NOMO-1 treated with dmso at 0.1 percent for 144 hours (cell line): Measurements from ENCODE around the gene RAB10.
"Not testable (repeated sequence)": the region's sequence is repeated elsewhere in the genome, so short reads cannot be mapped to it uniquely, and the experiment has no call there.

Source experiments
- DNase-seq: peaks from one replicate; lab custom pipeline; 2025; ENCODE audit not compliant: unreplicated experiment; lab: John Stamatoyannopoulos, UW

Gene RAB10

DNA sequence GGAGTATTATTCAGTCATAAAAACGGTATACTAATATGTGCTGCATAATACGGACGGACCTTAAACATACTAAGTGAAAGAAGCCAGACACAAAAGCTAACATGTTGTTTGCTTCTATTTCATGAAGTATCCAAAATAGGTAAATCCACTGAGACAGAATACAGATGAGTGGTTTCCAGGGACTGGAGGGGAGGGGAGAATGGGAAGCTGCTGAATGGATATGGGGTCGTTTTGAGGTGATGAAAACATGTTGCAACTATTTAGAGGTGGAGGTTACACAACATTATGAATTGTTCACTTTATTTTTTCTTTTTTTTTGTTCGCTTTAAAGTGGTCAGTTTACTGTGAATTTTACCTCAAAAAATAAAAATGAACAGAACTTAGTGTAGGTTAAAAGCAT is 52.9 kb downstream of the RAB10 start:
- no peak for DNase-seq

DNA sequence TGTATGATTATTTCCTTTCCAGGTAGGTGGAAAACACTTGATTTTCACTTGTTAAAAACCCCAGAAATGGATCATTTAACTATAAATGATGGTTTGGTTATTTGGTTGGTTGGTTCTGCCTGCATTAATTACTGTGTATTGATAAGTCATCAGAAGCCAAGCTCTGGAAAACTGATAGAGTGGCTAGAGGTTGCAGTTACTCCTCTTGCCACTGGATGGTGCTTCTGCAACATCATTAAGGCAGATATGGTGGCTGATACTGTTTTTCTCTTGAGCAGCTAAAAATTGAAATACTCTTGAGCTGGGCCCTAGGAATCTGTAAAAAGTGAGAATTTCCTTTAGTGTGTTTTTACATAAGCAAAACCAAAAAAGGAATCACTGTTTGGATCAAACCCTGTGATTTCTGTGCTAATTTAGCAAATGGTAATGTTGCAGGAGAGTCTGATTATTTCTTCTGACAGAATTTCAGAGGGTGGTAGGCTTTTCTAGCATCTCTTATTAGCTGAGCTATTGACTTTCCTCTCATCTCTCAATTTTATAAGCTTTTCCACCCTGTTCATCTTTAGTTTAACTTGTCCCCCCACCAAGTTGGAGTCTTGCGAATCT is 54.3 kb downstream of the RAB10 start:
- no peak for DNase-seq

DNA sequence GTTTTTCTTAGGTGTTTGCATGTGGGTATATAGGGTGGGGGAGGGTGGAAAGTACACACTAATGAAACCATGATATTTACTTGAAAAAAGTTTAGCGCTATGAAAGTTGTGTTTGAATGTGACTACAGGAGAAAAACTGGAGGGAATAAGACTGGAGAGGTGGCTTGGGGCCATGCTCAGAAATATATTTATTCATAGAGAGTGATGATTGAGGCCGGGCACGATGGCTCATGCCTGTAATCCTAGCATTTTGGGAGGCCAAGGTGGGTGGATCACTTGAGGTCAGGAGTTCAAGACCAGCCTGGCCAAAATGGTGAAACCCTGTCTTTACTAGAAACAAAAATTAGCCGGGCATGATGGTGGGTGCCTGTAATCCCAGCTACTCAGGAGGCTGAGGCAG is 55.0 kb downstream of the RAB10 start:
- not testable (repeated sequence) for DNase-seq

DNA sequence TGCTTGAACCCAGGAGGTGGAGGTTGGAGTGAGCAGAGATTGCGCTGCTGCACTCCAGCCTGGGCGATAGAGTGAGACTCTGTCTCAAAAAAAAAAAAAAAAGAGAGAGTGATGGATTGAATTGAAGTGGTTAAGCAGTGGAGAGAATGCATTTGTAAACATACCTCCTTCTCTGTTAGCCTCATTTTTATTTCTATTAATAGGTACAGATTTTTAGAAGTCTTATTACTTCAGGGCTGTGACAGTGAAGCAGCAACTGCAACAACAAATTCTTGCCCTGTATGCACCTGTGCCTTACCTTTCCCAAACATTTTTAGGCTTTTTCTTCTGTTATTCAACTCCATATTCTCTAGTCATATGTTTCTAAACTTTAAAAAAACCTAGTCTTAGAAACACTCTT is 55.5 kb downstream of the RAB10 start:
- no peak for DNase-seq

DNA sequence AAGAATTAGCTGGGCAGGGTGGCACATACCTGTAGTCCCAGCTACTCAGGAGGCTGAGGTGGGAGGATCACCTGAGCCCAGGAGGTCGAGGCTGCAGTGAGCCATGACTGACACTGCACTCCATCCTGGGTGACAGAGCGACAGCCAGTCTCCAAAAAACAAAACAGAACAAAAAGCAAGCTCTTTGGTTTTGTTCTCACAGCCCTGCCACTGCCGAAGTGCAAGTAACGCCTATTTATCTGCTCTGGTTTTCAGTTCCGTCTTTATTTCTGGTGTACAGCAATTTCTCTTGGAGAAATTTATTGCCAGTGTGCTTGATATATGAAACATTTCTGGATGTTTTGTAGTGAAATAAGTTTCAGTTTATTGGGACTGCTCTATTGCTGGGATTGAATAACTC is 61.9 kb downstream of the RAB10 start:
- no peak for DNase-seq

DNA sequence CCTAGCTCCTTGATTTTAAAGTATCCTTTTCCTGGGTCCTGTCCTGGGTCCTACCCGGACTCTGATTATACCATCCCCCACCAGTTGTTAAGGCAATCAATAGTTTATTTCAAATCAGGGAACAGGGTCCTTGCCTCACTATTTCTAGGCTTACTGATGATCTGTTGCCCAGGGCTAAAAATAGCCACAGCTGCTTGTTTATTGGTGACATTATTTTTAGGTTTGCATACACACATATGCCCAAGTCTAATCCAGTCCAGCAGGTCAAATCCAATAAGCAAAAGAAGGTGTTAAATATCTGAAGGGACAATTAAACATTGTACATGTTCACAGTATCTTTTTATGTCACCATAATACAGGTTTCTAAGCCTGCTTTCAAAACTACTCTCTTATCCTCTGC is 66.0 kb downstream of the RAB10 start:
- no peak for DNase-seq

DNA sequence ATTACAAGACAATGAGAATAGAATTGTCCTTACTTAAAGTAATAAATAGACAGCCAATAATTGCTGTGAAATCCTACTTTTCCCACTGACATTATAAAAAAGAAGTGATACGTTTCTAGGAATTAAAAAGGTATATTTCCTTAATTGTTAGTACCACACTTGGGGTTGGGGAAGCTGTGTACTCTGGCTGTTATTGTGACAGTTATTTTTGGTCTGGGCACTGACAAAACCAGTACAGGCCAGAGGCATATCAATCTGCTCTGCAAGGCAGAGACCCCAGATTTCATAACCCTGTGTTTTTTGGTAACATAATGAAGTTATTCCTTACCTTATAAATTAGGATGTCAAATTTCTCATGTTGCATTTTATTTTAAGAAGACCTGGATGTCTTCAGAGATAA is 66.5 kb downstream of the RAB10 start:
- no peak for DNase-seq

DNA sequence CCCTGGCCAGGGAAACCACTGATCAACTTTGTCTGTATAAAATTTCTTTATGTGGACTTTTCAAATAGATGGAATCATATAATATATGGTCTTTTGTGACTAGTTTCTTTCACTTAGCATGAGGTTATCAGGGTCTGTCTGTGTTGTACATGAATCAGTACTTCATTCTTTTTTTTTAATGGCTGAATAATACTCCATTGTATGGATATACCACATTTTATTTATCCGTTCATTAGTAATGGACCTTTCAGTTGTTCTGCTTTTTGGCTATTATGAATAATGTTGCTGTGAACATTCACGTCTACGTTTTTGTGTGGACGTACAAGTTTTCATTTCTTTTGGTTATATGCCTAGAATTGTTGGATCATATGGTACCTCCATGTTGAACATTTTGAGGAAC is 69.9 kb downstream of the RAB10 start:
- DNase-seq, result no peak

DNA sequence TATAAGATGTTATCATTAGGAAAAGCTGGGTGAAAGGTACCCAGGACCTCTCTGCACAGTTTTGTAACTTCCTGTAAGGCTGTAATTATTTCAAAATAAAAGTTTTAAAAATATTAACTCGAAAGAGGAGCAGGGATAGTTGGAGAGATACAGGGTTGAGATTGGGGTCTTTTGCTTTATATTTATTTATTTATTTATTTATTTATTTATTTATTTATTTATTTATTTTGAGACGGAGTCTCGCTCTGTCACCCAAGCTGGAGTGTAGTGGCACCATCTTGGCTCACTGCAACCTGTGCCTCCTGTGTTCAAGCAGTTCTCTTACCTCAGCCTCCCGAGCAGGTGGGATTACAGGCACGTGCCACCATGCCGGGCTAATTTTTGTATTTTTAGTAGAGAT is 74.8 kb downstream of the RAB10 start:
- DNase-seq, result not testable (repeated sequence)

DNA sequence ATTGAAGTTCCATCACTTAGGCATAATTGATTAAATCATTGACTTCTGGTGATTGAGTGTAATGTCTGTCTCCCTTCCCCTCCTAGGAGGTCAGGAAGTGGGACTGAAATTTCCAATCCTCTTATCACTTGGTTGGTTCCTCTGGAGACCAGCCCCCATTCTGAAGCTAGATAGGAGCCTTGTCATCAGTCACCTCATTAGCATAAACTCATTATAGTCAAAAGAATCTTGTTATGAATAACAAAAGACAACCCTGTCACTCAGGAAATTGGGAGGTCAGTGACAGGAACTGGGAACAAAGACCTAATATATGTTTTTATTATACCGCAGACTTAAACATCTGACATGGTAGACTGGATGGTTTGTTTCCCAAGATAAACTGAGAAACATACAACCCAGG is 78.3 kb downstream of the RAB10 start:
- no peak for DNase-seq

DNA sequence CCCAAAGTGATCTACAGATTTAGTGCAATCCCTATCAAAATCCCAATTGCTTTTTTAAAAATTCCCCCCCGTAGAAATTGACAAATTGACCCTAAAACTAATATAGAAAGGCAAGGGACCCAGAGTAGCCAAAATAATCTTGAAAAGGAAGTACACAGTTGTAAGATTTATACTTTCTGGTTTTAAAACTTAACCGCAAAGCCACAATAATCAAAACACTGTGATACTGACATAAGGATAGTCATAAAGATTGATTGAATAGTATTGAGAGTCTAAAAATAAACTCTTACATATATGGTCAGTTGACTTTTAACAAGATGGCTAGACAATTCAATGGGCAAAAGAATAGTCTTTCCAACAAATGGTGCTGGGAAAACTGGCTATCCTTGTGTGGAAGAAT is 80.3 kb downstream of the RAB10 start:
- no peak for DNase-seq

DNA sequence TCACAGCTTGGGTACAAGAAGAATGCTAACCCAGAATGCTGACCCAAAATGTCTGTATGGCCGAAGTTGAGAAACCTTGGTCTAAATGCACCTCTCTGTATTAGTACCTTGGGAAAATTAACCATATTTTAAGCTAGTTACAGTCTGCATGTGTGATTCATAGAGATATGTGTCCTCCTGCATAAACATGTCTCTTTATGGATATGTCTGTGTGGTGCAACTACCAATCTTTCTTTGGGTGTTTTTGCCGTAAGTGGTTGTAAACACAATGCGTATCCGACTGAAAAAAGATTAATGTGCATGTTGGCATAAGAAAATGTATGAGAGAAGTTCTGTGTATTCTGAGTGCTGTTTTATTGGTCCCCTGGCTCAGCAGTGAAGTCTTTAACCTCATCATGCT is 84.8 kb downstream of the RAB10 start:
- DNase-seq, result no peak

DNA sequence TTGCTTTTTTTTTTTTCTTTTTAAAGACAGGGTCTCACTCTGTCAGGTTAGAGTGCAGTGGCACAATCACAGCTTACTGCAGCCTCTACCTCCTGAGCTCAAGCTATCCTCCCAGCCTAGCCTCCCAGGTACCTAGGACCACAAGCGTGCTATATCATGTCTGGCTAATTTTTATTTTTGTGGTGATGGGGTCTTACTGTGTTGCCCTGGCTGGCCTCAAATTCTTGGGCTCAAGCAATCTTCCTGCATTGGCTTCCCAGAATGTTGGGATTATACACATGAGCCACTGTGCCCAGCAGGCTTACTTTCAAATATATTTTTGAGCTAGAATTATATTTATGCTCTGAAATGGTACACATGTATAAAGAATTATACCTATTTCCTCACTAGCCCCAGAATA is 85.6 kb downstream of the RAB10 start:
- no peak for DNase-seq

DNA sequence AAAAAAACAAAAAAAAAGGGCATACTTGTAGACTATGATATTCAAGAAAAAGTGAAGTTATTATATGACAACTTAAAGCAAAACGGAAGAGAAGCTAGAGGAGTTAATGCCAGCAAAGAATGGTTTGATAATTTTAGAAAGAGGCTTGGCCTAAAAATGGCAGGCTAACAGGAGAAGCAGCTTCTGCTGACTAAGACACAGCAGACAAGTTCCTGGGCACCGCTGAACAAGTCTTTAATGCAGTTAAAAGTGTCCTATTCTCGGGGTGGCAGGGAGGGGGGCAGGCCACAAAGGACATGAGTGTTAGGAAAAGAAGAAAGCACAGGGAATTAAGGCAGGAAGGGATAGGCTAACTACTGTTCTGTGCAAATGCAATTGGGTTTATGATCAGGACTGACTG is 88.7 kb downstream of the RAB10 start:
- no peak for DNase-seq

DNA sequence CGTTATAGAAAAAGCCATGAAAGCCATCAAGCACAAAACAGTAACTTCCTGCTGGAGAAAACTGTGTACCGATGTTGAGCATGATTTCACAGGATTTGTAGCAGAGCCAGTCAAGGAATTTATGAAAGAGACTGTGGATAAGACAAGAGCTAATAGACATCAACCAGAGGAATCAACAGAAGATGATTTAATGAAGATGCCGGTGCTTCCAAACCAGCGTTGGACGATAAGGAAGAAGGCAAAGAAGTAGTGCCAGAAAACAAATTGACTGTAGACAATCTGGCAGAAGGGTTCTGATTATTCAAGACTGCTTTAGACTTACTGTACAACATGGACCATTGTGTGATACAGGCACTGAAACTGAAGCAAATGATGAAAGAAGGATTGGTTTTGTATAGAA is 89.5 kb downstream of the RAB10 start:
- DNase-seq, result no peak

DNA sequence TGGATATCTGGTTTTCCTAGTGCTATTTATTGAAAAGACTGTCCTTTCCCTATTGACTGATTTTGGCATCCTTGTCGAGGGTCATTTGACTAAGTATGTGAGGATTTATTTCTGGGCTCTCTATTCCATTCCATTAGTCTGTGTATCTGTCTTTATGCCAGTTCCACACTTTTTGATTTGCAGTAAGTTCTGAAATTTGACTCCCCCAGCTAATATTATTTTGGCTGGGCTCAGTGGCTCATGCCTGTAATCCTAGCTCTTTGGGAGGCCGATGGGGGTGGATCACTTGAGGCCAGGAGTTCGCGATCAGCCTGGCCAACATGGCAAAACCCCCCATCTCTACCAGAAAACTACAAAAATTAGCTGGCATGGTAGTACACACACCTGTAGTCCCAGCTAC is 92.2 kb downstream of the RAB10 start:
- DNase-seq, result no peak

DNA sequence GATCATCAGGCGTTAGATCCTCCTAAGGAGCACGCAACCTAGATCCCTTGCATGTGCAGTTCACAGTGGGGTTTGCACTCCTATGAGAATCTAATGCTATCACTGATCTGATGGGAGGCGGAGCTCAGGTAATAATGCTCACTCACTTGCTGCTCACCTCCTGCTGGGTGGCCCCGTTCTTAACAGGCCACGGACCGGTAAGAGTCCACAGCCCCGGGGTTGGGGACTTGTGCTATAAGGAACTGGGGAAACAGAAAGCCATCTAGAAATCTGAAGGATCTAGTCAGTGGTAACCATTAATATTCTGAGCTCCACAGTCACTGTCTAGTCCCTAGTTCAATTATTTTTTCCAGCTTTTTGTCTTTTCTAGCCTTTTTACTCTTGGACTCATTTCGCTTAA is 94.3 kb downstream of the RAB10 start:
- no peak for DNase-seq

DNA sequence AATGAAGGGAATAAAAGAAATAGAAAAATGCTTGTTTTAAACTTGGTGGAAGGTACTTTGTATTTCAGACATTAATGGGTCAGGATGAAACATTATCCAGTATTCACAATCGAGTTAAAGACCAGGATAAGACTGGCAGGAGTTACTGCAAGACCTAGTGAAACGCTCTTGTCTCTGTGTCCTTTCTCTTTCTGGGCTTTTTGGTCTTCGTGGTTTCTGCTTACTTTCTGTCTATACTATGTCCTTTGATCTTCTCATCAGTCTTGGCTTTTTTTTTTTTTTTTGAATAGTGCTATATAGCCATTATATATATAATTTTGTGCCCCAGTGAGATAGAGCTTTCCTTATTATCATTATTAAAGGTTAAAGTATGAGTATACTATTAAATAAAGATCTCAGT is 96.9 kb downstream of the RAB10 start:
- DNase-seq, result no peak

DNA sequence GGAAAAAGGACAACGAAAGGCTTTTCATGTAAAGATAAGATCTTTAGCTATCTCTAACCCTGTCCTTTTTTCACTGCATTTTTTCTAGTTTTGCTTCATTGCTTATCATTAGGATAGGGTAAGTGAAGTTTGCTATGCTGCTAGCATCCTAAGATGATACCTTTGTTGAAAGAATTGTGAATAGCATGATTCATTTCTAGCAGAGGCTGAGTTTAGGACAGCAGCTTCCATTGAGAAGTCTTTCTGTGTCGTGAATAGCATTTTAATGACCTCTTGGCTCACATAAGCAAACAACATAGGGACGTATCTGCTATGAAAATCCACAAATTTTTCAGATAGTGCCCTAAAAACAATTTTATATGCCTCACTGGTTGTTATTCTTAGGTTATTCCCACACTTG is 102.6 kb downstream of the RAB10 start:
- no peak for DNase-seq

DNA sequence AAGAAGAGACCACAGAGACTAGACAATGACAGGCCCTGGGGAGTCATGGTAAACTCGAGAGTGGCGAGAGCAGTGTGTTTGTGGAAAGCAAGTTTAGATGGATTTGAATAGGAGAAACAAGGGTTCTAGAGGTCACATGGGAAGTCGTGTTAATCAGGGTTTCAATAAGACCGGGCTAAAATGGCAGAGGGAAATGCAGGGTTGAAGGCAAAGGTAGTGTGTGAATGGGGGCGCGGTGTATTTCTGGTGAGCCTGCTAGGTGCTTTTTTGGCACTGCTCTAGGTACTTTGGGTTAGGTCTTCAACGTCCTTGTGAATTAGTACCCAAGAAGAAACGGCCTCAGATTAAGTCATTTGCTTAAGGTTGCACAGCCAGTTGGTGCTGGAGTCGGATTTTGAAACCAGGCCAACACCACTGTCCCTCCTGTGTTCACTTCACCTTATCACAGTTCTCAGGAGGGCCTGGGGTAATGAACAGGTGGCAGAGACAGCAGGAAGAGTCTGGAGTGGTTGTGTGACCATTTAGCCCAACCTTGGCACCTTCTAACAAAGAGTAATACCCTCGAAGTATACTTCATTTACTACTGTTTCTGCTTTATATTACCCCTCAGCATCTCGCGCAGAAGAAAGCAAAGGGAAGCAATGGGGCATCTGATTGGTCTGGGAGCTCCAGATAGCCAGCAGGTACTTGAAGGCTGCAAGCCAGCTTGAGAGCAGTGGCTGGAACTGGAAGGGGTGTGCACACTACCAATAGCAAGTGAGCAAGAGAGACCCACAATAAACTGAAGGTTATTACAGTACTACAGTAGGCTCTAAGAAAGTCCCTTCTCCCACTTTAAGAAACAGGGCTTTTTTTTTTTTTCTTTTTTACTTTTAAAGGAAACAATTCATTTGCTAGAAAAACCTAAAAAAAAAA is 105.6 kb downstream of the RAB10 start:
- no peak for DNase-seq

DNA sequence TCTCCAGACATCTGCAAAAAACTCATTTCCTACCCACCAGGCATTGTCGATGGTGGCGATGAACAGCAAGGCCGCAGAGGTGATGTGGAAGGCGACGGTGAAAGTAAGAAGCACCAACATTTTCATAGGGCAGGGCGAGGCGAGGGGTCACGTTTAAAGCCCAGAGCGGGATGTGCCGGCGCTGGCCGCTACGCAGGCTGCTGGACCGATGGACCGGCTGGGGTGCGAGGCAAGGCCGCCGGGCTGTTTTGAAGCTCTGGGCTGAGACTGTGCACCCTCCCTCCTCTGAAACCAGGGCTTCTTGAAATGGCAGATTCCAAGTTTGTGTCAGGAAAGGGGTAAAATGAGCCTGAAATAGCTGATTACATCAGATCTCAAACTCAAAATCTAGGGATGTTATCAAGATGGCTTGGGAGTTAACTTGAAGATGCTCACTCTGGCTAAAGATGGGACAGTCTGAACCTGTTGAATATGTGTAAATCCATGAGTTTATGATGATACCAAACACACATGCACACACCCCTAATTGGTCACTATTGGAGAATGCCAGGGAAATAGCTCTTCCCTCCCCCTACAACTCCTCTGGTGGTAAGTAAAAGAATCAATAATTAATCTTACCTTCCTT is 107.4 kb downstream of the RAB10 start:
- no peak for DNase-seq

DNA sequence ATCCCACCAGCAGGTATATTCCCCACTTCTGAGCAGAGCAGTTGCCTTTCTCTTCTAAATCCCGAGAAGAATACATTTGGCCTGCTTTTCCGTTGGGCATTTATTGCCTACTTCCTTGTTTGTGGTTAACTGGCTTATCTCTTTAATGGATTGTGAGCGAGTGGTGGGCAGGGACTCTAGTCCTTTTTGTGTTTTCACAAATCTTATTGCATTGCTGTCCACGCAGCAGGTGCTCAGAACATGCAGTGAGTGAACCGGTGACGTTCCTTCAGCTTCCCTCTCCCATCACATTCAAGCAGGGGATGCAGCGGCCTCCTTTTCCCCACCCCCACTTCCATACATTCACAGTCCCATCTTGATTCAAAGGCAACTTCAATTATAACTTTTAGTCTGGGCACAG is 110.1 kb downstream of the RAB10 start:
- no peak for DNase-seq
